Trophoblast cell (in vitro differentiated cells and primary cell): Measurements from ENCODE around the gene TEAD3.

Experiments
- DNase-seq, 2 donors: peaks; one replicate each; pipeline ENCODE4 v3.0.0-alpha.2; 2016
- H2AFZ ChIP-seq: 2 replicates; pipeline ENCODE4 v1.6.1; 2013; ENCODE audit warnings: low read length, moderate library complexity, mild to moderate bottlenecking; ENCODE audit not compliant: insufficient read depth, poor library complexity
- H2AK5ac ChIP-seq: 2 replicates; pipeline ENCODE4 v1.6.1; 2013; ENCODE audit warnings: mild to moderate bottlenecking, low read length
- H2BK120ac ChIP-seq: 2 replicates; pipeline ENCODE4 v1.6.1; 2013; ENCODE audit warnings: low read length, mild to moderate bottlenecking, moderate library complexity; ENCODE audit not compliant: insufficient read depth, poor library complexity
- H2BK12ac ChIP-seq: 2 replicates; pipeline ENCODE4 v1.6.1; 2013; ENCODE audit warnings: mild to moderate bottlenecking, low read length, moderate library complexity
- H2BK5ac ChIP-seq: 2 replicates; pipeline ENCODE4 v1.6.1; 2013; ENCODE audit warnings: low read length, low read depth, moderate library complexity, mild to moderate bottlenecking; ENCODE audit not compliant: poor library complexity
- H3K14ac ChIP-seq: 2 replicates; pipeline ENCODE4 v1.6.1; 2013; ENCODE audit warnings: mild to moderate bottlenecking, low read length
- H3K18ac ChIP-seq: 2 replicates; pipeline ENCODE4 v1.6.1; 2013; ENCODE audit warnings: mild to moderate bottlenecking, low read length
- H3K23ac ChIP-seq: 2 replicates; pipeline ENCODE4 v1.6.1; 2013; ENCODE audit warnings: low read length
- H3K27ac ChIP-seq: 2 replicates; pipeline ENCODE4 v1.5.1; 2013; ENCODE audit warnings: low read depth, mild to moderate bottlenecking, inconsistent platforms, low read length, moderate library complexity
- H3K27me3 ChIP-seq: 2 replicates; pipeline ENCODE4 v1.6.1; 2013; ENCODE audit warnings: inconsistent platforms, mild to moderate bottlenecking, low read length, moderate library complexity; ENCODE audit not compliant: insufficient read depth
- H3K36me3 ChIP-seq, 2 experiments: 1 replicate in 1 of 2; 2 replicates in 1 of 2; pipeline ENCODE4 v1.6.1; 2013; ENCODE audit warnings: low read length in 2 of 2, mild to moderate bottlenecking in 2 of 2, moderate library complexity in 1 of 2; ENCODE audit not compliant: insufficient read depth in 2 of 2, control insufficient read depth in 1 of 2
- H3K4ac ChIP-seq: 2 replicates; pipeline ENCODE4 v1.6.1; 2013; ENCODE audit warnings: low read depth, mild to moderate bottlenecking, low read length, moderate library complexity
- H3K4me1 ChIP-seq, 2 experiments: 1 replicate in 1 of 2; 2 replicates in 1 of 2; pipeline ENCODE4 v1.6.1; 2013; ENCODE audit warnings: low read length in 2 of 2, mild to moderate bottlenecking in 2 of 2, moderate library complexity in 1 of 2; ENCODE audit not compliant: insufficient read depth in 2 of 2, control insufficient read depth in 1 of 2
- H3K4me2 ChIP-seq: 2 replicates; pipeline ENCODE4 v1.6.1; 2013; ENCODE audit warnings: inconsistent platforms, mild to moderate bottlenecking, low read length, moderate library complexity
- H3K4me3 ChIP-seq: 2 replicates; pipeline ENCODE4 v1.5.1; 2013; ENCODE audit warnings: mild to moderate bottlenecking, low read depth, low read length, inconsistent platforms
- H3K79me1 ChIP-seq: one replicate; pipeline ENCODE4 v1.6.1; 2013; ENCODE audit warnings: low read length
- H3K79me2 ChIP-seq: 2 replicates; pipeline ENCODE4 v1.6.1; 2013; ENCODE audit warnings: low read length, mild to moderate bottlenecking; ENCODE audit not compliant: control insufficient read depth, insufficient read depth, poor library complexity
- H3K9ac ChIP-seq: 2 replicates; pipeline ENCODE4 v1.6.1; 2013; ENCODE audit warnings: mild to moderate bottlenecking, low read length
- H3K9me3 ChIP-seq: 2 replicates; pipeline ENCODE4 v1.6.1; 2013; ENCODE audit warnings: low read depth, mild to moderate bottlenecking, control low read depth, inconsistent platforms, low read length; ENCODE audit not compliant: insufficient read depth
- H4K12ac ChIP-seq: 2 replicates; pipeline ENCODE4 v1.6.1; 2013; ENCODE audit warnings: low read depth, mild to moderate bottlenecking, low read length, moderate library complexity
- H4K8ac ChIP-seq: 2 replicates; pipeline ENCODE4 v1.6.1; 2013; ENCODE audit warnings: low read depth, mild to moderate bottlenecking, low read length, moderate library complexity
- H4K91ac ChIP-seq: one replicate; pipeline ENCODE4 v1.6.1; 2013; ENCODE audit warnings: low read depth, mild to moderate bottlenecking, low read length, moderate library complexity
- WGBS: extraction: QIAGEN DNeasy Blood & Tissue Kit; methylation state at CpG from one replicate; pipeline ENCODE4 v1.1.7; 2013; ENCODE audit warnings: missing lambda C conversion rate; ENCODE audit not compliant: insufficient read length, insufficient coverage; ENCODE audit errors: extremely low coverage; 5-methylcytosine and 5-hydroxymethylcytosine counted together

Gene TEAD3

GRCh38 chr6:35452183-35453090 is 44.4 kb downstream of the TEAD3 start, which contains the start of gene FANCE:
FANCE (plus strand) TSS chr6:35452338; CDS start chr6:35452546, 208 bp downstream.
- Histone ChIP-seq H3K79me1 (peaks cover 5% of the 10 kb centered on the region), H2BK12ac (peak within 1 kb of the TSS; percentile 89), H3K9ac (peak within 1 kb of the TSS; percentile 80), H3K9me3 (no peaks in the 10 kb centered on the region), H2BK5ac (peak within 1 kb of the TSS; percentile 85), H3K4me3 (peak within 1 kb of the TSS; percentile 91), H3K36me3 (peaks cover 9 to 13% of the 10 kb centered on the region in 2 experiments), H3K27ac (peak within 1 kb of the TSS; percentile 68), H3K27me3 (no peaks in the 10 kb centered on the region), H2AK5ac (peak within 1 kb of the TSS; percentile 72), H4K91ac (peak within 1 kb of the TSS; percentile 84), H3K23ac (no peak within 1 kb of the TSS), H3K18ac (peak within 1 kb of the TSS; percentile 98), H3K79me2 (peaks cover 5% of the 10 kb centered on the region), H3K4me2 (peak within 1 kb of the TSS; percentile 91), H4K12ac (peak within 1 kb of the TSS; percentile 97), H2BK120ac (peak within 1 kb of the TSS; percentile 93), H3K4ac (peak within 1 kb of the TSS; percentile 74), H3K4me1 (peaks cover 6 to 13% of the 10 kb centered on the region in 2 experiments), H3K14ac (peak within 1 kb of the TSS; percentile 98), H2AFZ (peak within 1 kb of the TSS; percentile 92), H4K8ac (peak within 1 kb of the TSS; percentile 90)
- WGBS, result no CpG with 5 or more reads among the region's 87 CpGs
- peak; percentile 96 to 99 for DNase-seq

DNA sequence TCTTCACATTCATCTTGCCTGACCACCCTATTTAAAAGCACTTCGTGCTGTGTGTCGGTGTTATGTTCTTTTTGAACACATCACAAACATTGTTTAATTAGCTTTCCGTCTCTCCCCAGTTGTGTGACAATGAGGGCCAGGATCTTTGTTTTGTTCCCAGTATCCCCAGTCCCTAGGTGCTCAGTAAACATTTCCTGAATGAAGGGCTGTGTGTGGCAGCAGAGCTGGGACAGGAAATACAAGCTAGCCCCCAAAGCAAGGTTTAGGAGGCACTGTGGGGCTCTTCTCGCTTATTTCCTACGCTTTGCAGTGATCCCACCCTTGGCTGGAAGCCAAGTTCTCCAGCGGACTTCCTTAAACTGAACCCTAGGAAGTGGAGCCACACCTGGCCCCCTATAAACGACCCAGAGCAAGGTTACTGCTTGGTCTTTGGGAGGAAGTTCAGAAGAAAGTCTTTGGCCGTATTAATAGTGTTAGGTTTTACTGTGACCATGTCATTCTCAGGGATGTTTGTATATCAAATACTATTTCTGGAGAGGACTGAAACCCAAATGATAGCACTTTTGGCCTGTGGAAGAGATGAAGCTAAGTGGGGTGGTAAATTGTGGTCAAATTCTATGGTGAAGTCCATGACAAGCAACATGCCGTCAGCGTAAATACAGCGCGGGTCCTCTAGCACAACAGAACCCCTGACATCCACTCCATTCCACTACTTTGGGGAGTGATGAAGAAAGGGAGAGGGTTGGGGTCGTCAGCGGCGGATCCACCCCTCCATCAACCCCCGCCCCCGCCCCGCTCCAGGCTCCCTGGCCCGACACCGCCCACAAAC is 45.3 kb downstream of the TEAD3 start:
- H3K9me3 ChIP-seq, result no peaks in the 10 kb centered on the region
- H2AFZ ChIP-seq, result peak overlapping the region; percentile 30
- no peak overlapping the region for H4K8ac ChIP-seq
- no peak overlapping the region for H4K12ac ChIP-seq
- H3K4me1 ChIP-seq, result peaks cover 3 to 10% of the 10 kb centered on the region in 2 experiments
- no peak overlapping the region for H4K91ac ChIP-seq
- H2AK5ac ChIP-seq, result no peak overlapping the region
- peak overlapping the region; percentile 41 for H3K4me3 ChIP-seq
- H3K23ac ChIP-seq, result no peak overlapping the region
- peaks cover 5% of the 10 kb centered on the region for H3K79me1 ChIP-seq
- no CpG with 5 or more reads among the region's 20 CpGs for WGBS
- no peaks in the 10 kb centered on the region for H3K27me3 ChIP-seq
- H3K9ac ChIP-seq, result no peak overlapping the region
- peaks cover 6 to 8% of the 10 kb centered on the region in 2 experiments for H3K36me3 ChIP-seq
- no peak overlapping the region for H2BK5ac ChIP-seq
- no peak overlapping the region for H3K14ac ChIP-seq
- DNase-seq, result no peak
- no peak overlapping the region for H3K4ac ChIP-seq
- no peak overlapping the region for H3K27ac ChIP-seq
- peaks cover 5% of the 10 kb centered on the region for H3K79me2 ChIP-seq
- H2BK12ac ChIP-seq, result no peak overlapping the region
- H3K18ac ChIP-seq, result no peak overlapping the region
- peak overlapping the region; percentile 71 for H3K4me2 ChIP-seq
- H2BK120ac ChIP-seq, result no peak overlapping the region

- H4K8ac ChIP-seq, result no peak overlapping the region
- H2AFZ ChIP-seq, result no peak overlapping the region
- peaks cover 5% of the 10 kb centered on the region for H3K79me1 ChIP-seq
- H3K18ac ChIP-seq, result no peak overlapping the region
- no CpG with 5 or more reads among the region's 14 CpGs for WGBS
- no peak overlapping the region for H3K4me2 ChIP-seq
- no peaks in the 10 kb centered on the region for H3K9me3 ChIP-seq
- no peak overlapping the region for H3K9ac ChIP-seq
- H3K14ac ChIP-seq, result no peak overlapping the region
- H3K23ac ChIP-seq, result no peak overlapping the region
- no peak overlapping the region for H2BK5ac ChIP-seq
- no peak overlapping the region for H3K4me3 ChIP-seq
- DNase-seq, result peak in 1 of 2 donors; percentile 93
- no peak overlapping the region for H2BK120ac ChIP-seq
- H2BK12ac ChIP-seq, result no peak overlapping the region
- H4K12ac ChIP-seq, result no peak overlapping the region
- H3K79me2 ChIP-seq, result peaks cover 5% of the 10 kb centered on the region
- peaks cover 2 to 5% of the 10 kb centered on the region in 2 experiments for H3K4me1 ChIP-seq
- no peak overlapping the region for H3K27ac ChIP-seq
- no peak overlapping the region for H4K91ac ChIP-seq
- no peaks in the 10 kb centered on the region for H3K27me3 ChIP-seq
- no peaks in the 10 kb centered on the region for H3K36me3 ChIP-seq
- H2AK5ac ChIP-seq, result no peak overlapping the region
- no peak overlapping the region for H3K4ac ChIP-seq
Observed at GRCh38 chr6:35449287-35449881, 47.5 kb downstream of the TEAD3 start.

DNA sequence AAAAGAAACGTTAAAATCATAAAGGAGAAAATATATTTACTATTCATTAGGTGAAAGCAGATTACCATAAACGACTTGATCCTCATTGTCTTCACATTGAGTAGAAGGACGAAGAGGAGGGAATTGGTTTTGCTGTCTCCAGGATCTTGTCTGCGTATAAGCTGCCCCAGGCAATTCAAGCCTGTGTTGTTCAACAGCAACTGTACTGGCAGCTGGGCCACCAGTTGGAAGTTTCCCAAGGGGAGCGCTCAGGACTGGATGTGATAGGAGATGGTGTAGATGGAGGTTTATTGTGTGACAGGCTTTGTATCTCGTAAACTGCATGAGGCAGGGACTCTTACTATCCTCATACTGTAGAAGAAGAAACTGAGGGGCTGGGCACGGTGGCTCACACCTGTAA is 48.7 kb downstream of the TEAD3 start:
- Histone ChIP-seq H3K4me2 (no peak overlapping the region), H2AFZ (no peak overlapping the region), H3K27me3 (no peaks in the 10 kb centered on the region), H2AK5ac (no peak overlapping the region), H3K4ac (no peak overlapping the region), H4K12ac (no peak overlapping the region), H2BK12ac (no peak overlapping the region), H3K9me3 (no peaks in the 10 kb centered on the region), H3K79me2 (peaks cover 5% of the 10 kb centered on the region), H3K9ac (no peak overlapping the region), H3K4me1 (peaks cover 0 to 5% of the 10 kb centered on the region in 2 experiments), H3K18ac (no peak overlapping the region), H3K23ac (no peak overlapping the region), H2BK120ac (no peak overlapping the region), H3K79me1 (peaks cover 5% of the 10 kb centered on the region), H3K4me3 (no peak overlapping the region), H3K27ac (no peak overlapping the region), H4K91ac (no peak overlapping the region), H2BK5ac (no peak overlapping the region), H3K36me3 (no peaks in the 10 kb centered on the region), H4K8ac (no peak overlapping the region), H3K14ac (no peak overlapping the region)
- no CpG with 5 or more reads among the region's 7 CpGs for WGBS
- no peak for DNase-seq
